ENCODE results near the gene TUSC1. TPM values are rescaled to one million over a fixed set of nuclear protein-coding genes. Genes with fewer than 3 reads are reported as not detected.

The TUSC1 gene
- total and polyA plus RNA-seq, 2 of the 13 experiments (the other 11 are each of a cell fraction or from before 2014, with no cell fraction given), result not detected

DNA sequence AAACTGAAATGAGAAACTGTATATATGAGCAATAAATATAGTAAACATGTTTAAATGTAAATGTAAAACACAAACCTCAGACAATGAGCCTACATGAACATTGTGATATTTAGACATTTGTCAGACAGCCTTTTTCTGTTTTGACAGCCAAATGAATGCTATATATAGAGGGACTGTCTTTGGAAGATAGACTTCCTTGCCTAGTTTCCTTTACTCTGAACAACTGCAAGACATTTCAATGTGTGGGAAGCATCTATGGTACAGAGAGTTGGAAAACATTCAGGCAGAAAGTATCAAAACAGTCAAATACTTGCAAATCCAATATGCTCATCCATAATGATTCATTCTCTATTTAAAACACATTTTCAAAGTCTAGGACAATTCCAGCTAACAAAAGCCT is 31.7 kb upstream of the TUSC1 start (continued):
- TF ChIP-seq SOX6 (IDR thresholded peaks at IDR 0.05) (no peak), SOX6 (CRISPR knock-in tag; IDR thresholded peaks at IDR 0.05) (no peak), ZNF552 (CRISPR knock-in tag; IDR thresholded peaks at IDR 0.05; ENCODE audit: borderline replicate concordance) (no peak)

DNA sequence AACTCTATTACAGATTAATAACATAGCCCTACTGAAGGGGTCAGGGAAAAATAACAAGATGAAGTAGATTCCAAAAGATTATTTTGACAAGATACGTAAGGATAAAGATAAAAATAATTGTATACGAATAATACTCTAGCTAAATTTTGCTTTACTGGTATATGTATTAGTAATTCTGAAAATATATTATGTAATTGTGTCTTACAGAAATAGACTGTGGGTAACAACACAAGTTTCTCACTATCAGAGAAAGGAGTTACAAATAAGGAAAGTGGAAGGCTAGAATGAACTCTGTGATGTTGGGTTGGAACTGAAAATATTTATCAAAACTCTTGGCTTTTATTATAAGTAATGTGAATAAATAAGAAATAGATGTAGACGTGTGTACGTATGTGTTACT is 26.6 kb upstream of the TUSC1 start:
- ChIA-PET POLR2A (no interaction called here), CTCF (ENCODE audit: low intra/inter-chr PET ratio, low total read pairs) (no interaction called here)
- Histone ChIP-seq H3K4me3 (replicated peaks in 1 of 3; ENCODE audit: insufficient read depth in 1 of 3, low read depth in 2 of 3, low read length in 3 of 3) (no peak overlapping the region), H3K27me3 (ENCODE audit: control insufficient read depth in 1 of 2, insufficient read depth in 2 of 2, low read length in 2 of 2) (no peaks in the 10 kb centered on the region), H3K4me1 (ENCODE audit: insufficient read depth, low read length) (no peaks in the 10 kb centered on the region), H3K4me2 (ENCODE audit: low read depth, low read length) (no peak overlapping the region), H3K9me3 (ENCODE audit: low read length) (peaks cover 14% of the 10 kb centered on the region), H2AFZ (ENCODE audit: low read length) (no peak overlapping the region), H3K36me3 (replicated peaks in 1 of 2; ENCODE audit: control insufficient read depth in 1 of 2, insufficient read depth in 2 of 2, low read length in 2 of 2) (no peaks in the 10 kb centered on the region), H4K20me1 (ENCODE audit: insufficient read depth, low read length) (no peaks in the 10 kb centered on the region), H3K27ac (ENCODE audit: extremely low read length, insufficient read depth, low read length) (no peak overlapping the region), H3K9ac (ENCODE audit: insufficient read depth, low read depth, low read length) (no peak overlapping the region), H3K79me2 (ENCODE audit: insufficient read depth, low read length) (no peaks in the 10 kb centered on the region)
- DNase-seq (ENCODE audit: low spot score) (no peak), ATAC-seq (no peak), FAIRE-seq (no peak)
- in situ Hi-C loops (cut with HindIII; ENCODE audit: extremely low pct_ligation_motif_present, low pct_unique_long_range_greater_than_20kb) (no loop called here), intact Hi-C loops (cut with micrococcal nuclease; ENCODE audit: unreplicated experiment) (no loop called here)
- no TSS peak for BruUV-seq (replicated peaks)
- WGBS (ENCODE audit: low lambda C conversion rate), result 24% methylated on average over 4 of the region's 4 CpGs
- TF ChIP-seq ZNF138 (CRISPR knock-in tag; IDR thresholded peaks at IDR 0.05; ENCODE audit: low read depth) (no peak), RELA (CRISPR knock-in tag; IDR thresholded peaks at IDR 0.05) (no peak), FOXJ3 (CRISPR knock-in tag; IDR thresholded peaks at IDR 0.05; ENCODE audit: borderline replicate concordance) (no peak), YY1 (IDR thresholded peaks at IDR 0.05; ENCODE audit: insufficient read depth, insufficient replicate concordance, low read depth, low read length) (no peak), ARHGAP35 (CRISPR knock-in tag; IDR thresholded peaks at IDR 0.05; ENCODE audit: borderline replicate concordance) (no peak), NR1H2 (CRISPR knock-in tag; IDR thresholded peaks at IDR 0.05; ENCODE audit: borderline replicate concordance, low read depth) (no peak), BCL6 (CRISPR knock-in tag; IDR thresholded peaks at IDR 0.05) (no peak), ZNF333 (CRISPR knock-in tag; IDR thresholded peaks at IDR 0.05; ENCODE audit: borderline replicate concordance) (no peak)
- TF ChIP-seq, protein P1, sequence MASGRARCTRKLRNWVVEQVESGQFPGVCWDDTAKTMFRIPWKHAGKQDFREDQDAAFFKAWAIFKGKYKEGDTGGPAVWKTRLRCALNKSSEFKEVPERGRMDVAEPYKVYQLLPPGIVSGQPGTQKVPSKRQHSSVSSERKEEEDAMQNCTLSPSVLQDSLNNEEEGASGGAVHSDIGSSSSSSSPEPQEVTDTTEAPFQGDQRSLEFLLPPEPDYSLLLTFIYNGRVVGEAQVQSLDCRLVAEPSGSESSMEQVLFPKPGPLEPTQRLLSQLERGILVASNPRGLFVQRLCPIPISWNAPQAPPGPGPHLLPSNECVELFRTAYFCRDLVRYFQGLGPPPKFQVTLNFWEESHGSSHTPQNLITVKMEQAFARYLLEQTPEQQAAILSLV (CRISPR knock-in tag; IDR thresholded peaks at IDR 0.05; ENCODE audit: borderline replicate concordance), result no peak
- TF ChIP-seq, protein P2, sequence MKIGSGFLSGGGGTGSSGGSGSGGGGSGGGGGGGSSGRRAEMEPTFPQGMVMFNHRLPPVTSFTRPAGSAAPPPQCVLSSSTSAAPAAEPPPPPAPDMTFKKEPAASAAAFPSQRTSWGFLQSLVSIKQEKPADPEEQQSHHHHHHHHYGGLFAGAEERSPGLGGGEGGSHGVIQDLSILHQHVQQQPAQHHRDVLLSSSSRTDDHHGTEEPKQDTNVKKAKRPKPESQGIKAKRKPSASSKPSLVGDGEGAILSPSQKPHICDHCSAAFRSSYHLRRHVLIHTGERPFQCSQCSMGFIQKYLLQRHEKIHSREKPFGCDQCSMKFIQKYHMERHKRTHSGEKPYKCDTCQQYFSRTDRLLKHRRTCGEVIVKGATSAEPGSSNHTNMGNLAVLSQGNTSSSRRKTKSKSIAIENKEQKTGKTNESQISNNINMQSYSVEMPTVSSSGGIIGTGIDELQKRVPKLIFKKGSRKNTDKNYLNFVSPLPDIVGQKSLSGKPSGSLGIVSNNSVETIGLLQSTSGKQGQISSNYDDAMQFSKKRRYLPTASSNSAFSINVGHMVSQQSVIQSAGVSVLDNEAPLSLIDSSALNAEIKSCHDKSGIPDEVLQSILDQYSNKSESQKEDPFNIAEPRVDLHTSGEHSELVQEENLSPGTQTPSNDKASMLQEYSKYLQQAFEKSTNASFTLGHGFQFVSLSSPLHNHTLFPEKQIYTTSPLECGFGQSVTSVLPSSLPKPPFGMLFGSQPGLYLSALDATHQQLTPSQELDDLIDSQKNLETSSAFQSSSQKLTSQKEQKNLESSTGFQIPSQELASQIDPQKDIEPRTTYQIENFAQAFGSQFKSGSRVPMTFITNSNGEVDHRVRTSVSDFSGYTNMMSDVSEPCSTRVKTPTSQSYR (CRISPR knock-in tag; IDR thresholded peaks at IDR 0.05; ENCODE audit: borderline replicate concordance), result no peak
- TF ChIP-seq, protein P3, sequence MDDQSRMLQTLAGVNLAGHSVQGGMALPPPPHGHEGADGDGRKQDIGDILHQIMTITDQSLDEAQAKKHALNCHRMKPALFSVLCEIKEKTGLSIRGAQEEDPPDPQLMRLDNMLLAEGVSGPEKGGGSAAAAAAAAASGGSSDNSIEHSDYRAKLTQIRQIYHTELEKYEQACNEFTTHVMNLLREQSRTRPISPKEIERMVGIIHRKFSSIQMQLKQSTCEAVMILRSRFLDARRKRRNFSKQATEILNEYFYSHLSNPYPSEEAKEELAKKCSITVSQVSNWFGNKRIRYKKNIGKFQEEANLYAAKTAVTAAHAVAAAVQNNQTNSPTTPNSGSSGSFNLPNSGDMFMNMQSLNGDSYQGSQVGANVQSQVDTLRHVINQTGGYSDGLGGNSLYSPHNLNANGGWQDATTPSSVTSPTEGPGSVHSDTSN (CRISPR knock-in tag; IDR thresholded peaks at IDR 0.05; ENCODE audit: borderline replicate concordance), result no peak
- TF ChIP-seq, protein P4, sequence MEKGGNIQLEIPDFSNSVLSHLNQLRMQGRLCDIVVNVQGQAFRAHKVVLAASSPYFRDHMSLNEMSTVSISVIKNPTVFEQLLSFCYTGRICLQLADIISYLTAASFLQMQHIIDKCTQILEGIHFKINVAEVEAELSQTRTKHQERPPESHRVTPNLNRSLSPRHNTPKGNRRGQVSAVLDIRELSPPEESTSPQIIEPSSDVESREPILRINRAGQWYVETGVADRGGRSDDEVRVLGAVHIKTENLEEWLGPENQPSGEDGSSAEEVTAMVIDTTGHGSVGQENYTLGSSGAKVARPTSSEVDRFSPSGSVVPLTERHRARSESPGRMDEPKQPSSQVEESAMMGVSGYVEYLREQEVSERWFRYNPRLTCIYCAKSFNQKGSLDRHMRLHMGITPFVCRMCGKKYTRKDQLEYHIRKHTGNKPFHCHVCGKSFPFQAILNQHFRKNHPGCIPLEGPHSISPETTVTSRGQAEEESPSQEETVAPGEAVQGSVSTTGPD (CRISPR knock-in tag; IDR thresholded peaks at IDR 0.05), result no peak
- TF ChIP-seq, protein P5, sequence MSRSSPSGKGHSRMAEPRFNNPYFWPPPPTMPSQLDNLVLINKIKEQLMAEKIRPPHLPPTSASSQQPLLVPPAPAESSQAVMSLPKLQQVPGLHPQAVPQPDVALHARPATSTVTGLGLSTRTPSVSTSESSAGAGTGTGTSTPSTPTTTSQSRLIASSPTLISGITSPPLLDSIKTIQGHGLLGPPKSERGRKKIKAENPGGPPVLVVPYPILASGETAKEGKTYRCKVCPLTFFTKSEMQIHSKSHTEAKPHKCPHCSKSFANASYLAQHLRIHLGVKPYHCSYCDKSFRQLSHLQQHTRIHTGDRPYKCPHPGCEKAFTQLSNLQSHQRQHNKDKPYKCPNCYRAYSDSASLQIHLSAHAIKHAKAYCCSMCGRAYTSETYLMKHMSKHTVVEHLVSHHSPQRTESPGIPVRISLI (CRISPR knock-in tag; IDR thresholded peaks at IDR 0.05; ENCODE audit: borderline replicate concordance), result no peak
